Adrenal gland (tissue), 5 donors: ENCODE measurements around the gene VCX3B.

ENCODE experiments used
- CTCF ChIP-seq, 6 experiments: fragments of 450-650 bp in 4 of 6; fragments of 200-600 bp in 2 of 6; sonication (generic) in 1 of 6; IDR thresholded peaks; 1 replicate in 5 of 6; 2 replicates in 1 of 6; pipeline versions ENCODE4 v1.5.1 to v1.8.0; 2016 to 2021; ENCODE audit warnings: antibody characterized with exemption in 6 of 6, mild to moderate bottlenecking in 2 of 6, moderate library complexity in 1 of 6
- POLR2A ChIP-seq, 2 donors: fragments of 450-650 bp; IDR thresholded peaks; one replicate each; pipeline ENCODE4 v1.6.1; 2017; ENCODE audit warnings: antibody characterized with exemption in 2 of 2, mild to moderate bottlenecking in 2 of 2, moderate library complexity in 1 of 2
- donor health status: DM: no; HTN: no; CAD: no.

- no peak for TF ChIP-seq CTCF (IDR thresholded peaks at IDR 0.05)
- no peak for TF ChIP-seq POLR2A (IDR thresholded peaks at IDR 0.05)
Observed at GRCh38 chrX:8453611-8454010, 11.0 kb upstream of the VCX3B start.
